HAP-1 (cell line): ENCODE measurements around the gene WWOX.

ENCODE experiments used
- DNase-seq, 2 experiments: peaks; one replicate each; pipeline ENCODE4 v3.0.0-alpha.2; 2016 to 2020; ENCODE audit warnings: low spot score in 2 of 2
- H3K27me3 ChIP-seq: fragments of 250-450 bp; sonication (Bioruptor Pico); 2 replicates; pipeline ENCODE4 v1.5.1; 2020; ENCODE audit warnings: low read depth, mild to moderate bottlenecking, moderate library complexity
- H3K36me3 ChIP-seq: fragments of 250-450 bp; sonication (Bioruptor Pico); replicated peaks from 2 replicates; pipeline ENCODE4 v1.5.1; 2020; ENCODE audit warnings: mild to moderate bottlenecking
- H3K4me1 ChIP-seq: fragments of 250-450 bp; sonication (Bioruptor Pico); 2 replicates; pipeline ENCODE4 v1.5.1; 2020; ENCODE audit warnings: mild to moderate bottlenecking
- H3K4me3 ChIP-seq: fragments of 250-450 bp; sonication (Bioruptor Pico); 2 replicates; pipeline ENCODE4 v1.5.1; 2020; ENCODE audit warnings: mild to moderate bottlenecking, moderate library complexity
- H3K9me3 ChIP-seq: fragments of 250-450 bp; sonication (Bioruptor Pico); 2 replicates; pipeline ENCODE4 v1.5.1; 2020; ENCODE audit warnings: mild to moderate bottlenecking, moderate library complexity
- in situ Hi-C: fragments of 300-500 bp; cut with MboI; formaldehyde crosslinking; loops from 3 replicates; pipeline ENCODE4 v1.14.3; 2020; ENCODE audit warnings: low sequenced_read_pairs, inconsistent platforms, mixed read lengths

WWOX gene

GRCh38 chr16:78383118-78383517, 283.7 kb downstream of the WWOX start:
- no peak overlapping the region for H3K4me3 ChIP-seq
- H3K4me1 ChIP-seq = no peaks in the 10 kb centered on the region
- H3K36me3 ChIP-seq = no peaks in the 10 kb centered on the region
- in situ Hi-C loops = no loop called here
- no peak for DNase-seq
- H3K27me3 ChIP-seq = no peaks in the 10 kb centered on the region
- H3K9me3 ChIP-seq = no peaks in the 10 kb centered on the region

GRCh38 chr16:78385086-78385805, 285.8 kb downstream of the WWOX start:
- DNase-seq = no peak
- H3K4me1 ChIP-seq = no peaks in the 10 kb centered on the region
- in situ Hi-C loops = no loop called here
- H3K27me3 ChIP-seq = no peaks in the 10 kb centered on the region
- H3K9me3 ChIP-seq = no peaks in the 10 kb centered on the region
- H3K4me3 ChIP-seq = no peak overlapping the region
- H3K36me3 ChIP-seq = no peaks in the 10 kb centered on the region

- no peak overlapping the region for H3K4me3 ChIP-seq
- H3K4me1 ChIP-seq = no peaks in the 10 kb centered on the region
- in situ Hi-C loops = no loop called here
- no peak for DNase-seq
- H3K36me3 ChIP-seq = no peaks in the 10 kb centered on the region
- no peaks in the 10 kb centered on the region for H3K9me3 ChIP-seq
- no peaks in the 10 kb centered on the region for H3K27me3 ChIP-seq
Measured at GRCh38 chr16:78386557-78387324, 287.3 kb downstream of the WWOX start.

- no peak for DNase-seq
- in situ Hi-C loops = no loop called here
Measured at GRCh38 chr16:78389009-78389498, 289.6 kb downstream of the WWOX start.

GRCh38 chr16:78390092-78390491, 290.6 kb downstream of the WWOX start:
- Histone ChIP-seq H3K27me3 (no peaks in the 10 kb centered on the region), H3K4me1 (no peaks in the 10 kb centered on the region), H3K9me3 (no peaks in the 10 kb centered on the region; the same call in 1 of the 2 replicates), H3K4me3 (no peak overlapping the region), H3K36me3 (no peaks in the 10 kb centered on the region)
- no peak for DNase-seq
- in situ Hi-C loops = no loop called here

More at GRCh38 chr16:78389009-78389498, 289.6 kb downstream of the WWOX start:
- no peak overlapping the region for H3K4me3 ChIP-seq
- H3K4me1 ChIP-seq = no peaks in the 10 kb centered on the region
- no peaks in the 10 kb centered on the region for H3K36me3 ChIP-seq
- H3K27me3 ChIP-seq = no peaks in the 10 kb centered on the region
- no peaks in the 10 kb centered on the region; the same call in 1 of the 2 replicates for H3K9me3 ChIP-seq

- no peak for DNase-seq
- no peaks in the 10 kb centered on the region for H3K27me3 ChIP-seq
- no peaks in the 10 kb centered on the region for H3K4me1 ChIP-seq
- no peak overlapping the region for H3K4me3 ChIP-seq
- H3K9me3 ChIP-seq = no peaks in the 10 kb centered on the region; the same call in 1 of the 2 replicates
- no peaks in the 10 kb centered on the region for H3K36me3 ChIP-seq
- in situ Hi-C loops = no loop called here
Measured at GRCh38 chr16:78390508-78391324, 291.3 kb downstream of the WWOX start.

GRCh38 chr16:78392585-78393195, 293.2 kb downstream of the WWOX start:
- no peak overlapping the region for H3K4me3 ChIP-seq
- H3K4me1 ChIP-seq = no peaks in the 10 kb centered on the region
- no peaks in the 10 kb centered on the region for H3K27me3 ChIP-seq
- no peaks in the 10 kb centered on the region; the same call in 1 of the 2 replicates for H3K9me3 ChIP-seq
- H3K36me3 ChIP-seq = no peaks in the 10 kb centered on the region
- no peak for DNase-seq
- in situ Hi-C loops = no loop called here

GRCh38 chr16:78395035-78395434, 295.6 kb downstream of the WWOX start:
- H3K36me3 ChIP-seq = no peaks in the 10 kb centered on the region
- H3K9me3 ChIP-seq = no peaks in the 10 kb centered on the region; the same call in 1 of the 2 replicates
- DNase-seq = no peak
- in situ Hi-C loops = no loop called here
- no peaks in the 10 kb centered on the region for H3K27me3 ChIP-seq
- H3K4me1 ChIP-seq = no peaks in the 10 kb centered on the region
- H3K4me3 ChIP-seq = no peak overlapping the region

- Histone ChIP-seq H3K9me3 (no peaks in the 10 kb centered on the region; the same call in 1 of the 2 replicates), H3K4me3 (no peak overlapping the region), H3K27me3 (no peaks in the 10 kb centered on the region), H3K36me3 (no peaks in the 10 kb centered on the region), H3K4me1 (no peaks in the 10 kb centered on the region)
- no peak for DNase-seq
- in situ Hi-C loops = no loop called here
Measured at GRCh38 chr16:78396046-78396445, 296.6 kb downstream of the WWOX start.

GRCh38 chr16:78396673-78397072, 297.2 kb downstream of the WWOX start:
- Histone ChIP-seq H3K4me3 (no peak overlapping the region), H3K9me3 (no peaks in the 10 kb centered on the region; the same call in 1 of the 2 replicates), H3K4me1 (no peaks in the 10 kb centered on the region), H3K27me3 (no peaks in the 10 kb centered on the region), H3K36me3 (no peaks in the 10 kb centered on the region)
- DNase-seq = no peak
- in situ Hi-C loops = no loop called here

GRCh38 chr16:78399384-78399783, 299.9 kb downstream of the WWOX start:
- Histone ChIP-seq H3K4me1 (no peaks in the 10 kb centered on the region), H3K36me3 (no peaks in the 10 kb centered on the region), H3K27me3 (no peaks in the 10 kb centered on the region), H3K4me3 (no peak overlapping the region), H3K9me3 (no peaks in the 10 kb centered on the region)
- DNase-seq = no peak
- in situ Hi-C loops = no loop called here

- H3K36me3 ChIP-seq = no peaks in the 10 kb centered on the region
- H3K27me3 ChIP-seq = no peaks in the 10 kb centered on the region
- DNase-seq = no peak
- in situ Hi-C loops = no loop called here
- no peaks in the 10 kb centered on the region for H3K4me1 ChIP-seq
- no peaks in the 10 kb centered on the region for H3K9me3 ChIP-seq
- no peak overlapping the region for H3K4me3 ChIP-seq
Measured at GRCh38 chr16:78402833-78403232, 303.4 kb downstream of the WWOX start.

GRCh38 chr16:78405040-78405439, 305.6 kb downstream of the WWOX start:
- in situ Hi-C loops = no loop called here
- no peaks in the 10 kb centered on the region for H3K9me3 ChIP-seq
- no peaks in the 10 kb centered on the region for H3K36me3 ChIP-seq
- no peak overlapping the region for H3K4me3 ChIP-seq
- H3K4me1 ChIP-seq = no peaks in the 10 kb centered on the region
- no peaks in the 10 kb centered on the region for H3K27me3 ChIP-seq
- DNase-seq = no peak
